Stimulated activated CD4-positive, alpha-beta T cell treated with anti-CD3 and anti-CD28 coated beads, Interleukin-1b, Interleukin-23, amount 100 ng/mL, for 24 hours (primary cell): ENCODE measurements around the gene DNAH9.

Experiments
- DNase-seq, 4 experiments: peaks; one replicate each; pipeline ENCODE4 v3.0.0-alpha.2; 2020; ENCODE audit warnings: low read depth in 4 of 4, low spot score in 1 of 4

Gene DNAH9

GRCh38 chr17:11651089-11651488 is 52.8 kb downstream of the DNAH9 start:
- DNase-seq, result no peak

GRCh38 chr17:11668618-11669017 is 70.3 kb downstream of the DNAH9 start:
- no peak for DNase-seq

- DNase-seq, result no peak
Observed at GRCh38 chr17:11671126-11671525, 72.9 kb downstream of the DNAH9 start.

- DNase-seq, result no peak
Observed at GRCh38 chr17:11682646-11683045, 84.4 kb downstream of the DNAH9 start.

- DNase-seq, result no peak
Observed at GRCh38 chr17:11690681-11691080, 92.4 kb downstream of the DNAH9 start.

- DNase-seq, result no peak
Observed at GRCh38 chr17:11692688-11693087, 94.4 kb downstream of the DNAH9 start.

- no peak for DNase-seq
Observed at GRCh38 chr17:11693284-11693683, 95.0 kb downstream of the DNAH9 start.

GRCh38 chr17:11700668-11701067 is 102.4 kb downstream of the DNAH9 start:
- no peak for DNase-seq

GRCh38 chr17:11701911-11702310 is 103.6 kb downstream of the DNAH9 start:
- no peak for DNase-seq

- no peak for DNase-seq
Observed at GRCh38 chr17:11704041-11704440, 105.8 kb downstream of the DNAH9 start.

GRCh38 chr17:11705111-11705510 is 106.8 kb downstream of the DNAH9 start:
- no peak for DNase-seq

- no peak for DNase-seq
Observed at GRCh38 chr17:11707586-11707985, 109.3 kb downstream of the DNAH9 start.

GRCh38 chr17:11712456-11712855 is 114.2 kb downstream of the DNAH9 start:
- no peak for DNase-seq

- no peak for DNase-seq
Observed at GRCh38 chr17:11719203-11719602, 120.9 kb downstream of the DNAH9 start.

- no peak for DNase-seq
Observed at GRCh38 chr17:11719856-11720255, 121.6 kb downstream of the DNAH9 start.

GRCh38 chr17:11720816-11721215 is 122.5 kb downstream of the DNAH9 start:
- DNase-seq, result no peak

GRCh38 chr17:11730747-11731146 is 132.5 kb downstream of the DNAH9 start:
- DNase-seq, result no peak

- DNase-seq, result no peak
Observed at GRCh38 chr17:11736613-11737312, 138.5 kb downstream of the DNAH9 start.

GRCh38 chr17:11737313-11737679 is 139.0 kb downstream of the DNAH9 start:
- DNase-seq, result no peak

GRCh38 chr17:11738151-11738550 is 139.9 kb downstream of the DNAH9 start:
- DNase-seq, result no peak

- DNase-seq, result no peak
Observed at GRCh38 chr17:11739351-11739750, 141.1 kb downstream of the DNAH9 start.

GRCh38 chr17:11739848-11740247 is 141.6 kb downstream of the DNAH9 start:
- no peak for DNase-seq

GRCh38 chr17:11742886-11743285 is 144.6 kb downstream of the DNAH9 start:
- DNase-seq, result no peak

- no peak for DNase-seq
Observed at GRCh38 chr17:11744696-11745095, 146.4 kb downstream of the DNAH9 start.
